Fibroblast of skin of scalp (primary cell): ENCODE measurements around the gene MOB3B.
A peak's percentile ranks its signal among the peaks of the same experiment; 100 is the strongest.
"Not testable (repeated sequence)": the region's sequence is repeated elsewhere in the genome, so short reads cannot be mapped to it uniquely, and the experiment has no call there.

Experiments
- DNase-seq: peaks from one replicate; pipeline ENCODE4 v3.0.0-alpha.2; 2013

The MOB3B gene

DNA sequence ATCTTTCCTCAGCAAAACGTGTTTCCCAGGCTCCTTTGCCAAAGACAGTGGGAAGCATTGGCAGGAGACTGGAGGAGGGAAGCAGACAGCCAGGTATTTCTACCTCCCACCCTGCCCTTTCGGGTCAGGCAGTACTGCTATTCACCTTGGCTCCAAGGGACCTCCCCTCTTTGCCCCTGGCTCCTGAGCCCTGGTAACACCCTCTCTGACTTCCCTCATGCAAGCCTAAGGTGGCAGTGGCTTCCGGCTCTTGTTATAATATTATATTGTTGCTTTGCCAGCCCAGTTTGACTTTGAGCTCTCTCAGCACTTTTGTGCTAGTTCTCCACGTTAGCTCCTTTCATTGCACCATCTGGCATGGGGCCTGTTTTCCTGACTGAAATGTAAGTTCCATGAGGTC, 87.2 kb downstream of the MOB3B start:
- DNase-seq = no peak

DNA sequence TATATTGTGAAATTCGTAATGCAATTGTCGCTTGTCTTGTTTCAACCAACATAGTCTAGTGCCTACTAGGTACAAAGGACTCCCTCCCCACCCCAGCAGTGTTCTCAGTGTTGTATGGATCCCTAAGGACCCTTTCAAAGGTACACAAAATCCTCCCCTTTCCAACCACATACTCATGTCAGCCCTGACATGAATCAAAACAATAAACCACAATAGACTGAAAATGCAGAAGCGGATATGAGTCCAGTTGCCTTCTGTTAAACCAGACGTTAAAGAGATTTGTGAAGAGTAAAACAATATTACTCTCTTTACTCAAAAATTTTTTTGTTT, 87.9 kb downstream of the MOB3B start:
- DNase-seq = no peak

DNA sequence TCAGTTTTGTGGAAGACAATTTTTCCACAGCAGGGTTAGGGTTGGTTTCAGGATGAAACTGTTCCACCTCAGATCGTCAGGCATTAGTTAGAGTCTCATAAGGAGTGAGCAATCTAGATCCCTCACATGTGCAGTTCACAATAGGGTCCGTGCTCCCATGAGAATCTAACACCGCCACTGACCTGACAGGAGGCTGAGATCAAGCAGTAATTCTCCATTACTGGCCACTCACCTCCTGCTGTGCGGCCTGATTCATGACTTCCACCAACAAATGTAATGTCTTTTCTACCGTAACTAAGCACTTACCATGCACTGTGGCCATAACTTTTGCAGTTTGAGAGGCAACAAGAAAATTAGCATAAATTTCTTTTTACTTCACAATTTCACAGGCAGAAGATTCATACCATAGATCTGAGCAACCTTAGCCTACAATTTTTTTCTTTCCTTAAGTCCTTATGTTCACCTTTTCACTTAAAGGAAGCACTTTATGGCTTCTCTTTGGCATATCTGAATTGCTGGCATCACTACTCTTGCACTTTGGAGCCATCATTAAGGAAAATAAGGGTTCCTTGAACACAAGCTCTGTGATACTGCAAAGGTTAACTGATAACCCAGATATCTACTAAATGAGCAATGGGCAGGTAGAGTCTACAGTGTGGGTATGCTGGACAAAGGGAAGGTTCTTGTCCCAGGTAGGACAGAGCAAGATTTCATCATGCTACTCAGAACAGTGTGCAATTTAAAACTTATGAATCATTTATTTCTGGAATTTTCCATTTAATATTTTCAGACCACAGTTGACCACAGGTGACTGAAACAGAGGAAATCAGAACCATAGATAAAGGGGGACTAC, 88.5 kb downstream of the MOB3B start:
- no peak for DNase-seq

DNA sequence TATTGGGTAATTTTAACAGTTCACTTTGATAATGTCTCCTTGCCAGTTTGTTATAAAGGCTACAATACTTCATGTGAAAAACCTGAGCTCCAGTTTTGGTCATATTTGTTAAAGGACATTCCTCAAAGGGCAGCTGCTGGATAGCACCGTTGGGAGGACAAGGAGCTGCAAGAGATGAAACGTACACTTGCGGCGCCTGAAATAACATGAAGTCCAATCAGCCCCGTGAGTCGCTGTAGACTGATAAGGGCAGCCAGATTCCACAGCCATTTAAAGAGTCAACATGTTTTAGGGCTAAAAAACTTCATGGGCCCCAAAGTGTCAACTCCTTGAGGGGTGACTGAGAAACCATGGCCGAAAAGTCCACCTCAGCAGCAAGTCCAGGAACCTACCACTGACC, 91.1 kb downstream of the MOB3B start:
- DNase-seq = no peak

DNA sequence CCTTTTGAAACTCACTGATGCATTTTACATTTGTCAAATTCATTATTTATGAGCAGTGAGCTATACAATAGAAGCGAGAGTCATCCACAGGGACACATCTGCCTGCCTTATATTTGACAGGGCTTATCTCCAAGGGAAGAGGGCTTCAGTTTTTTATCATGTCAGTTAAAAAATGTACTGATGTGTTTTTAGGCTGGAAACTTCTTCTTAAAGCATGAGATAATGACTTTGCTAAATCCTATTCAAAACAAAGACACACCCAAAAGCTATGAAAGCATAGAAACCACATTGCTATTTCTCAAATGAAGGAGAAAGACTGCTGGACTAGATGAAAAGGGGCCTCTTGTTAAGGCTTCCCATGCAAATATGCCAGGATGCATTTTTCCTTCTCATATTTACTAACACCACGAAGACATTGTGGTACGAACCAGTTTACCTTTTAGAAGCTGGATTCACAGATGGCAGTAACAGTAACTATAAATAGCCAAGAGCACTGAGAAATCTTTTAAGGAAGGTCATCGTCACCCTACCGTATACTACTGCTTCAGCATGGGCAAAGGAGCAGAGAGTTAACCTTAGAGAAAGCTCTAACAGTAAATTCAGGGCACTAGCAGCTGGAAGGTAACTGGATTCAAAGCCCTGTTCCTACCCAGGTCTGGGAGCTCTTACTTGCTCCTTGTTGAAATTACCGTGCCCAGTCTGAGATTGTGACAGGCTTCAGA, 91.8 kb downstream of the MOB3B start:
- peak; percentile 4 for DNase-seq

DNA sequence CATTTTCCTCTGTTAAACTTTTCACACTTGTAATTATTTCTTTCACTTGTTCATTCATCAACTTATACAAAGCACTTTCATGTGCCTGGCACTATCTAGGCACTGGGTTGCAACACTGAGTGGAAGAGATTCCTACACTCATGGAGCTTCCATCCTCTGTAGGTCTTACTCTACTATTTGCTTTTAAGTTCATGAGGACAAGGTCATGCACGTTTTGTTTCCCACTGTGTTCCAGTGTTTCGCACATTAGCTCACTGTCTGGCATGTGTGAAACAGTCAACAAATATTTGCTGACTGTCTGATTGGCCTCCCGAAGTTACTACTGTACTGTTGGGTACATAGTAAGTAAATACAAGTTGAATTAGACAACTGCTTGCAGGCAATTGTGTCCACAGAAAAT, 93.4 kb downstream of the MOB3B start:
- no peak for DNase-seq

DNA sequence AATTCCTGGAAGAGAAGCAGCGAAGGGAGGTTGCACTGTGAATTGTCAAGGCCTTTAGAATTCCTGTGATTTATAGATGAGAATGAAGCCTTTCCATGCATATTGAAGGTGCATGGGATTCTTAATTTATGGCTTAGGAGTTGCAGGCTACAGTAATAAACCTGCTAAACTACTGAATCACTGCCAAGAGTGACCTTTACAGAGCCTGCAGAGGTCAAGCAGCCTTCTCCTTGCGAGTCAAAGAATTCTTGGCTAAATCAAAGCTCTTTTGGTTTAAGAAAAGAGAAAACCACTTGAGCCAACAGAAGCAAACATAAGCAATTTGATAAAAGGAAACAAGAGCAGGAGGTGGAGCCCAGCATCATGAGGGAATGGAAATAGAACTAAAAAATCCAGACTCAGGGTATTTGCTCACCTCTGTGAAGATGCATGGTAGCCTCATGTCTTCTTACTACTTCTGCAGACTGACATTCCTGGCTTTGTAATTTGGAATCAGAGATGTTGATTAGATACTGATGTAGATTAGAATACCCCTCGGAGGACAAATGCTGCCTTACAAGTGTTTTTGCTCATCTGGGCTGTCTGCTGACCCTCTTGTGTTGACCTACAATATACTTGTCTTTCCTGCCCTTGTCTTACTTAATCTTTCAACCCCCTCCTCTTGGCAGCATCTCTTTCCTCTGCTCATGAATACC, 95.8 kb downstream of the MOB3B start:
- no peak for DNase-seq

DNA sequence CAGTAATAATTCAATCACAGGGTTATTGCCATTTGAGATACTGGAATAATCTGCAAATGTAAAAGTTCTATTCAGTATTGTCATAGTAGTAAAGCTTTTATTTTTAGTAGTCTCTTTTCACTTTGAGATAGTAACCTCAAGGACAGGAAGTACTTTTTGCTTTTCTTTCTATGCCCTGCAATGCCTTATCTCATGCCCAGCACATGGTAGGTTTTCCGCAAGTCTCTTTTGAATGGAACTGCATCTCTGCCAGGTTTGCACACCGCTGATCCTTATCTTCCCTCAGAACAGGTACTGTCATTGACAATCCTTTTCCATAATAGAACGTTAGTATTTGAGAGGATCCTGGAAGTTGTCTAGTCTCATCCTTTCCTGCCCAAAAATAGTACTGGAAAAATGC, 97.3 kb downstream of the MOB3B start:
- DNase-seq = no peak

DNA sequence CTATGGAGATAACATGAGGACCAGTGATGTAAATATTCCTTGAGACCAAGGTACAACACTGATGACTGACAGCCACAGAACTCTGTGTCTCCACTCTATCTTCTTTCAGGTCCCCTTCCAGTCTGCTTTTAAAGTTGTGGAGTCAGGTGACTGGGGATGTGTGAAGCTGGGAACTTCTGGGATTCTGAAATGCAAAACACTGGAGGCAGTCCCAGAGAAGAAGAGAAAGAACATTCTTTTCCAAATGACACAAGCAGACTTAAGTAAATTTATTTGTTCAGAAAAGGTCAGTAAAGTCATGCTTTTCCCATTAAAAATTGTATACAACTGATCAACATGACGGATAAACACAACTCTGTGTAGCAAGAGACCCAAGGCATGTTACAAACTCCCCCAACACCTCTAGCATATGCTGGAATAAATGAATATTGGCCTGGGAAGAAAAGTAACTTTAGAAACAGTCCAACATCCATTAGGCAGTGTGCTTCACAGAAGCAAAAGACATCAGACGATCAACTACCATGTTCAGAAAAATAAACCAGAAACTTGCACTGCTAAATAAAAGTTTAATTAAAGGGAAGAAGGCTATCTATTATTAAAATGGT, 98.0 kb downstream of the MOB3B start:
- DNase-seq = no peak

DNA sequence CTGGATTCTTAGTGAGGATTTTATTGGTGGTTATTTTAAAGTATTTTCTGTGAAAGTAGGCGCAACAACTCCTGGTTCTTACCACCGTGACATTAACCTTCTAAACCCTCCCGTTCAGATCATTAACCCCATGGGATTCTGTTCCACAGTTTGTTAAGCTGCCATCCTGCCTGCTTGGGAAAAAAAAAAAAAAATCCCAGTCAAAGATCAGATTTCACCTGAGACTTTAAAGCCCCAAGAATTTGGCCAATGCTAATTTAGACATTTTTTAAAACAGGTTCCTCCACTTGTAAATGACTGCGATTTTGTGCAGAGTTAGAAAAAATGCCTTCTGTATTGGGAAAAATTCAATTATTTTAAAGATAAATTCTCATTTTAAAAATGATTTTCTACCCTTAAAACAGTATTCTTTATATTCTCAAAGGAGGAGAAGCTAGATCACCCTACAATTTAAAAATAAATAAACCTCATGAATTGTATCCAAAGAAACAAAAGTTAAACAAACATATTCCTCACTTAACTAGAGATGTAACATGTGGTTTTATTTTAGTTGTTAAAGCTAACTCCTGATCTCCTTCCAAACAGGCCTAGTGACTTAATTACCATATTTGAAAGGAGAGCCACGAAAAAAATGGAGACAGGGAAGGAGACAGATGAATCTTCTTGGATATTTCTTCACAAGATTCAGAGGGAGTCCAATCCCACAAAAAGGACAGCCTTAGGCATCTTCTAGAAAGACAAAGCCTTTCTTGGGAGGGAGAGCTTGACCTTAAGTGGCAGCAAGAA, 98.7 kb downstream of the MOB3B start:
- DNase-seq = no peak

DNA sequence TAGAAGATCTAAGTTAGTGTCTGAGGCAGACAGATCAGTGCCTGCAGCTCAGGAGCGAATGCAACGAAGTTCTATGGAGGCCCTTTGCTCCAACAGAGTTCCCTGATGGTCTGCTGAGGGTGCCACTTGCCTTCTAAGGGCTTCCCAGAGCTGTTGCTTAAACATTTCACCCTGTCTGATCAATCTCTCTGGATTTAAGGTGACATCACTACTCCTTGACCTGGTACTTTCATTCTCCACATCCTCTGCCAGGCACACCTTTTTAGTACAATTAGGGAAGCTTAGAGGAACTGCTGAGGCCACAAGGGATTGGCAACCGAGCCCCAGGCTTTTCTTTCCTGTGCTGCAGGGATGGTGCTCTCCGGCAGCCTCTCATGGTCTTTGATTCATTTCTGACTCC, 99.7 kb downstream of the MOB3B start:
- no peak for DNase-seq

DNA sequence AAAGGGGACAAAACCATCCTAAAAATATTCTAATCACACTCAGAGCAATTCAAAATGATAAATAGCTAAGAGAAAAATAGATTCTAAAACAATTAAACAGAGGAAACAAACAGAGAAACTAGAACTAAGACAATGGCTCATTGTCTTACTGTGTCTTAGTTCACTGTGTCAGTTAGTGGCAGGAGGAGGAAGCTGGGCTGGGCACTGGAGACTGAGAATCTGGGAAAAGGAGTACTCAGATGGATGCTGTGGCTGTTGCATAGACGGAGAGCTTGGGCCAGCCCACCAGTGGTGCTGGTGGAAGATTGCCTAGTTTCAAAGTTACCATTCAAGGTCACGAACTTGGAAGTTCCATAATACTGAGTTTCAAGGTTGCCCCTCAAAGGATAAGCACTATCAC, 100.2 kb downstream of the MOB3B start:
- no peak for DNase-seq

DNA sequence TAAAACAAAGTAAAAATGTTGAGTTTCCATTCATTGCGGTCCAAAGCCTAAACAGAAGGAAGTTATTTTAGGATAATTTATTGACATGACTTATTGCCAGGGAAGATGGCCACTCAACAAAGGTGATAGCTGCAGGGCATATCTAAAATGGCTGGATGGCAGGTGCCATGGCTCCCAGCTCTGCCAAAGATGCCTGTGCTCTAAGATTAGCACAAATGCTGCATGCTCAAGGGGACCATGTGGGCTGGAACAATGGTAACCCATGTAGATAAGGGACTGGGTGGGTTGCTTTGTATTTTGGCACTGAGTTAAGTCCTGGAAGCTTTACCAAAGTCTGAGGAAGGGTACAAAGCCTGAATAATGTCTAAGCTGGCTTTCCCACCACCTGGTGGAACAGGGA, 101.1 kb downstream of the MOB3B start:
- DNase-seq = no peak

DNA sequence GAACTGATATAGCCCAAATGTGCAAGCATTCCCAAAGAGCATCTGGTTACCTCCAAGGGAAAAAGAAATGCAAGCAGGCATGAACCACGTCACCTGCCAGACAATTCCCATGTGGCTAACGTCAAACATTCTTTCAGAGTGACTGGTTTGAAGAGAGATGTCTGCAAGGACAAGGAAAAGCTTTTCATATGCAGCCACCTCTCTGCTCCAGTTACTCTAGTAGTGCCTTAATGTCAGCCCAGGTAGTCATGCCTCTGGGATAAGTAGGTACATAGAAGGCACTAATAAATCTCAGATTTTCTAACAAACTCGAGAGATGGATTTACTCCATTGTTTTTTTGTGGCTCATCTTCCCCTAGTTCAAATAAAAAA, 102.4 kb downstream of the MOB3B start:
- DNase-seq = peak; percentile 12

DNA sequence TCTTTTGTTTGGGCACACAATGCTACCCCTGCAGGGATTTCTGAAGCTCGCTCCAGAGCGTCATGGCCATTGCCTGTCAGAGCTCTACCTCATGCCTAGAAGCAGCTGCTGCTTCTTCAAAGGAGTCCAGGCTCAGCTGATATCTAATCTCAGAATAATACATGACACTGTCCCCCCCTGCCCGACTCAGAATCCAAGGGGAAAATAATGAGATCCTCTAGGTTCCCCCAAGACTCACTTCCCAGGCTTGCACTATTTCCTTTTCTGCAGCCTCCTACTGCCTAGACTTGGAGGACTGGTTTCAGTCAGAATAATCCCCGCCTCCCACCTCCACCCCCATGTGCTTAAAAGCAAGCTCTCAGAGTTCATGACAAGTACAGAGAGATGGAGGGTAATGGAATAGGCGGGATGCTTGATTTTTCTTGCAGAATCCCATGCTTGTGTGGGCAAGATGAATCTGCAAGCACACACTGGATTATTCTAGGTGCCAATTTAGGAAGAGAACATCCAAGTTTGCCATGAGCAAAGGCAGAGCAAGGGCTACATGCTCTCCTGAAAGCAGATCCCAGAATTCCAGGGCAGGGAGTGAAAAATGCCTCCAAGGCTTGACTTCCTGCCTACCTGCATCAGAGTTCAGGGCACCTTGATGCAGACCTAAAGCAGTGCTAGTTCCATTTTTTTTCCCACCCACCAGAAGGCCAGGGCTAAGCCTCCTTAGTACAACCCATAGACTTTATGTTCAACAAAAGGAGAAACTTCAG, 102.9 kb downstream of the MOB3B start:
- no peak for DNase-seq

DNA sequence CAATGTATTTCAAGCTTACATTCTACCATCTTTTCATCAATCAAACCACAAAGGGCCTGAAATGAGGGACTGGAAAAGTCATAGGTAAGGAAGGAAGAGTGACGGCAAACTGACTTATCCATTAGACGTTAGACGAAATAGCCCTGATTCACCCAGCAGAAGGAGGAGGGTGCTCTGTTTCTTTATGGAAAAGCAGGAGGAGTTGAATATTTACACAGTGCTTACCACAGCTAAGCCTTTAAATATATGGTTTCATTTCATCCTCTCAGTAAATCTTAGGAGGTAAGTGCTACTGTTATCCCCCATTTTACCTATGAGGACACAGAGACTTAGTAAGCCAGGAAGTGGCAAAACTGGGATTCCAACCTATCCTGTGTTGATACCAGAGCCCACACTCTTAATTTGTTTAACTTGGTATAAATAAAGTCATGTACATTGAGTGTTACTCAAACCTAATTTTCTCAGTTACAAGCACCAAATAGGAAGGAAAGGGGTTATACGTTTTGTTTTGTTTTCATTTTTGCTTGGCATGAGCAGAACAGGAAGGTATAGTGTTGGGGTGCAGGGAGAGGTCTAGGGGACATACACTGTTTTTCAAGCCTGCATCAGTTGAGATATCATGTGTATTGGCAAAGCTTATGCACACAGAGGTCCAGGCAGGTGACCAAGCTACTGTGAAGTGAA, 103.6 kb downstream of the MOB3B start:
- no peak for DNase-seq

DNA sequence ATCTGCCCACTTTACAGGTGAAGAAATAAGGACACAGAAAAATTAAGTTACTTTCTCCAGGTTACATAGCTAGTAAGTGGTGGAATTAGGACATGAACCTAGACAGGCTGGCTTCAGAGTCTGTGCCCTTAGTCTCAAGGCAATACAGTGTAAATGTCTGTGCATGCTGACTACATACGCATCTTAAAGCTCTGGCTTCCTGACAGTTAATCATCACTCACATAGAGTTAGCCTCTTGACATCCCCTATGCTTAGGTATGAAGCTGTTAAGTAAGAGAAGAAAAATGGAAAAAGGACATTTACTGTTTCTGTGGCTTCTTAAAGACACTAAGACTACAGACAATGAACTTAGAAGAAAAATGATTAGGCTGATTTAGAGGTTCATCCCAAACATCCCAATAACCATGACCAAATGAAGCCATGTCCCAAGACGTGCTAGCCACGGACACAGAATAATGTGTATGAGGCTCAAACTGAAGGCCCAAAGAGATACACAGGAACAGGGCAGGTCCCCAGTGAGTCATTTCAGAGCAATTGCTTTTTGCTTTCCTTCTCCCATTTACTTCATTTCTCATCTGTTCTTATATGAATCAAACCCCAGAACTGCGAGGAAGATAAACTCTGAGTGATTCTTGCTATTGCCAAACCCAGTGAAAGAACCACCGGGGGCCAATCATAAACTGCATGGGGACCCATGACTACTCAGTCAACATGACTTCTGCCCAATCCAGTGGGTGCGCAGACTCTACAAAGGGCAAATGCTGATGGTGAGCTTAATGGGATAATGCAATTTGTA, 105.5 kb downstream of the MOB3B start:
- DNase-seq = no peak

DNA sequence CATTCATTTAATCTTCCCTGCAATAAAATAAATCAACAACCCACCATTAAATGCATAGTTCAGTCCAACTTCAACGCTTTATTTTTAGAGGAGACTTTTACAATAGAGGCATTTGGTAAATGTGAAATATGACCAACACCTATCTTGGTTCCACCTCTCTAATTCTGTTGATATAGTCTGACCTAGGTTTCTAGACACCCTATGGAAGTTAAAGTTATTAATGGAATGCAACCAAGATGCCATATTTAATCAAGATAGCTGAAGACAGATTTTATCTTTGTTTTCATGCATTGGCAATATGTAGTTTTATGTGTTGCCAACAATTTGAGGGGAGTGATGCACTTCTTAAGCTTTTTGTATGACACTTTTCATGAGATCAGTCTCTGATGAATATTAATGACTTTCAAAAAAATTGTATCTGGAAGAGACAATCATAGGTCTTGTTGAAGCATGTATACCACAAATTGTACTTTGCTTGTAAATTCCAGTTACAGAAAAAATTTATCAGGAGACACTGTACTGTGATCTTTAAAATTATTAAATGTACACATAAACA, 107.3 kb downstream of the MOB3B start:
- DNase-seq = no peak

DNA sequence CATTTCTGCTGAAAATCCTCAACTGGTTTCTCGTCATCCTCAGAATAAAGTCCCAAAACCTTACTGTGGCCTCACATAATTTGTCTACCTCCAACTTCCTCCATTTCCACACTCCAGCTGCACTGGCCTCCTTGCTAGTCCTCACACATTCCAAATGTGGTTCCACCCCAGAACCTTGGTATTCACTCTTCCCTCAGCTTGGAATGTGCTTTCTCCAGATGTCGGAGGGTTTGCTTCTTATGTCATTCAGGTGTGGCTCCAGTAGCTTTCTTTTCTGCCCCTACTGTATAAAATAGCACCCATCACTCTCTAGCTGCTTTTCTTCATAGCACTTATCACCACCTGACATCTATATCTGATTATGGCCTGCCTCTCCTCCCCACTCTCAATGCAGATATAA, 108.0 kb downstream of the MOB3B start:
- DNase-seq = no peak

DNA sequence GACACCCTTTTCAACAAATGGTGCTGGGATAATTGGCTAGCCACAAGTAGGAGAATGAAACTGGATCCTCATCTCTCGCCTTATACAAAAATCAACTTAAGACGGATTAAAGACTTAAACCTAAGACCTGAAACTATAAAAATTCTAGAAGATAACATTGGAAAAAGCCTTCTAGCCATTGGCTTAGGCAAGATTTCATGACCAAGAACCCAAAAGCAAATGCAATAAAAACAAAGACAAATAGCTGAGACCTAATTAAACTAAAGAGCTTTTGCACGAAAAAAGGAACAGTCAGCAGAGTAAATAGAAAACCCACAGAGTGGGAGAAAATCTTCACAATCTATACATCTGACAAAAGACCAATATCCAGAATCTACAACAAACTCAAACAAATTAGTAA, 110.1 kb downstream of the MOB3B start:
- DNase-seq = not testable (repeated sequence)
